CD4-positive, alpha-beta memory T cell (primary cell): ENCODE measurements around the gene CACNA1I. TPM values are rescaled to one million over a fixed set of nuclear protein-coding genes. Genes with fewer than 3 reads are reported as not detected.

ENCODE experiments used
- CTCF ChIA-PET: fragments of 350-600 bp; sonication (Branson Sonifier 250); formaldehyde crosslinking; loops from one replicate; lab custom pipeline; 2021; ENCODE audit warnings: inconsistent platforms; ENCODE audit not compliant: partially characterized antibody; lab: Charles Lee
- POLR2A ChIA-PET: fragments of 350-600 bp; sonication (Branson Sonifier 250); formaldehyde crosslinking; loops from one replicate; lab custom pipeline; 2021; ENCODE audit not compliant: partially characterized antibody; lab: Charles Lee
- DNase-seq, 5 donors: peaks; one replicate each; pipeline versions ENCODE4 v3.0.0 to v3.0.0-alpha.2; 2020 to 2022; ENCODE audit warnings: mixed read lengths in 1 of 5
- H3K27ac ChIP-seq: one replicate; pipeline ENCODE4 v1.7.0; 2013; ENCODE audit warnings: low read depth, low read length
- H3K27me3 ChIP-seq: 2 replicates; pipeline ENCODE4 v1.7.0; 2013; ENCODE audit warnings: mild to moderate bottlenecking, low read length, moderate library complexity; ENCODE audit not compliant: insufficient read depth
- H3K36me3 ChIP-seq: 2 replicates; pipeline ENCODE4 v1.7.0; 2013; ENCODE audit warnings: mild to moderate bottlenecking, low read length, moderate library complexity; ENCODE audit not compliant: insufficient read depth
- H3K4me1 ChIP-seq: 2 replicates; pipeline ENCODE4 v1.7.0; 2013; ENCODE audit warnings: mild to moderate bottlenecking, low read length, moderate library complexity; ENCODE audit not compliant: insufficient read depth
- H3K4me3 ChIP-seq, 2 donors: one replicate each; pipeline ENCODE4 v1.7.0; 2013; ENCODE audit warnings: low read length in 2 of 2, mild to moderate bottlenecking in 1 of 2
- H3K9me3 ChIP-seq, 2 donors: one replicate each; pipeline ENCODE4 v1.7.0; 2013; ENCODE audit warnings: low read length in 2 of 2, control low read depth in 1 of 2; ENCODE audit not compliant: control insufficient read depth in 1 of 2
- H3K27ac Mint-ChIP-seq, 7 donors: one replicate each; pipeline ENCODE4 v1.8.0; 2020 to 2021; ENCODE audit warnings: mixed read lengths in 7 of 7, mild to moderate bottlenecking in 6 of 7, inconsistent platforms in 3 of 7, moderate library complexity in 3 of 7
- H3K27me3 Mint-ChIP-seq, 2 donors: one replicate each; pipeline ENCODE4 v1.8.0; 2020 to 2021; ENCODE audit warnings: mixed read lengths in 2 of 2
- H3K36me3 Mint-ChIP-seq, 2 donors: one replicate each; pipeline ENCODE4 v1.8.0; 2020 to 2021; ENCODE audit warnings: mixed read lengths in 2 of 2, inconsistent platforms in 1 of 2, mild to moderate bottlenecking in 1 of 2
- H3K4me1 Mint-ChIP-seq, 4 donors: one replicate each; pipeline ENCODE4 v1.8.0; 2020 to 2021; ENCODE audit warnings: mixed read lengths in 4 of 4, mild to moderate bottlenecking in 1 of 4
- H3K4me3 Mint-ChIP-seq, 8 donors: one replicate each; pipeline ENCODE4 v1.8.0; 2020 to 2021; ENCODE audit warnings: mixed read lengths in 8 of 8, mild to moderate bottlenecking in 7 of 8, moderate library complexity in 6 of 8, inconsistent platforms in 3 of 8
- H3K9me3 Mint-ChIP-seq, 8 donors: one replicate each; pipeline ENCODE4 v1.8.0; 2020 to 2021; ENCODE audit warnings: mixed read lengths in 8 of 8, mild to moderate bottlenecking in 5 of 8, inconsistent platforms in 3 of 8, moderate library complexity in 1 of 8
- intact Hi-C: fragments of 100-400 bp; cut with micrococcal nuclease; formaldehyde crosslinking; loops from one replicate; pipeline ENCODE4 v1.15.1; 2023
- polyA plus RNA-seq, 2 donors: library from polyadenylated mRNA; unstranded; fragments of 300-500 nt; fragmentation: Illumina TruSeq; gene quantifications; one replicate each; pipeline ENCODE4 v1.2.3, GENCODE V29; 2021
- total RNA-seq, 2 experiments: library from RNA; stranded (reverse); gene quantifications; one replicate each; pipeline ENCODE4 v1.2.3, GENCODE V29; 2021

CACNA1I gene
- total and polyA plus RNA-seq, 4 experiments from 2014 or later: 0.30 to 58.0 (median 29.7) TPM

- Histone ChIP-seq H3K9me3 (no peaks in the 10 kb centered on the region), H3K27ac (no peak overlapping the region), H3K36me3 (no peaks in the 10 kb centered on the region), H3K27me3 (no peaks in the 10 kb centered on the region), H3K4me1 (no peaks in the 10 kb centered on the region), H3K4me3 (no peak overlapping the region)
- Mint-ChIP-seq H3K4me3 (no peak overlapping the region), H3K36me3 (no peaks in the 10 kb centered on the region), H3K27me3 (peaks cover 1 to 4% of the 10 kb centered on the region in 2 donors), H3K27ac (no peak overlapping the region), H3K9me3 (no peaks in the 10 kb centered on the region), H3K4me1 (peaks cover 0 to 1% (median 0%) of the 10 kb centered on the region in 4 donors)
- DNase-seq: no peak
- CTCF ChIA-PET: no interaction called here
- POLR2A ChIA-PET: no interaction called here
- intact Hi-C loops: no loop called here
Observed at GRCh38 chr22:39700565-39700964, 130.0 kb downstream of the CACNA1I start.

GRCh38 chr22:39703091-39703490, 132.5 kb downstream of the CACNA1I start:
- no peak for DNase-seq
- no peaks in the 10 kb centered on the region for H3K27me3 ChIP-seq
- H3K36me3 Mint-ChIP-seq: no peaks in the 10 kb centered on the region
- H3K27ac Mint-ChIP-seq: no peak overlapping the region
- POLR2A ChIA-PET: no interaction called here
- no peaks in the 10 kb centered on the region for H3K27me3 Mint-ChIP-seq
- H3K4me1 ChIP-seq: no peaks in the 10 kb centered on the region
- H3K9me3 Mint-ChIP-seq: no peaks in the 10 kb centered on the region
- CTCF ChIA-PET: no interaction called here
- H3K4me1 Mint-ChIP-seq: no peaks in the 10 kb centered on the region
- H3K9me3 ChIP-seq: no peaks in the 10 kb centered on the region
- H3K27ac ChIP-seq: no peak overlapping the region
- H3K36me3 ChIP-seq: no peaks in the 10 kb centered on the region
- no peak overlapping the region for H3K4me3 ChIP-seq
- intact Hi-C loops: no loop called here
- H3K4me3 Mint-ChIP-seq: no peak overlapping the region

GRCh38 chr22:39703928-39704639, 133.5 kb downstream of the CACNA1I start:
- Mint-ChIP-seq H3K9me3 (no peaks in the 10 kb centered on the region), H3K27ac (peak overlapping the region in 1 of 7 donors; percentile 79), H3K4me3 (no peak overlapping the region), H3K4me1 (no peaks in the 10 kb centered on the region), H3K36me3 (no peaks in the 10 kb centered on the region), H3K27me3 (no peaks in the 10 kb centered on the region)
- ChIA-PET CTCF (no interaction called here), POLR2A (no interaction called here)
- Histone ChIP-seq H3K36me3 (no peaks in the 10 kb centered on the region), H3K27ac (no peak overlapping the region), H3K4me1 (no peaks in the 10 kb centered on the region), H3K27me3 (no peaks in the 10 kb centered on the region), H3K4me3 (no peak overlapping the region), H3K9me3 (no peaks in the 10 kb centered on the region)
- no peak for DNase-seq
- intact Hi-C loops: no loop called here

- no peaks in the 10 kb centered on the region for H3K36me3 ChIP-seq
- intact Hi-C loops: no loop called here
- Mint-ChIP-seq H3K4me3 (no peak overlapping the region), H3K27ac (no peak overlapping the region), H3K27me3 (no peaks in the 10 kb centered on the region), H3K36me3 (no peaks in the 10 kb centered on the region), H3K4me1 (no peaks in the 10 kb centered on the region), H3K9me3 (no peaks in the 10 kb centered on the region)
- ChIA-PET CTCF (interaction anchor here (0.7 kb wide), 1 partner anchor 319 kb away, joined by 3 read pairs; no protein-coding TSS in a partner anchor), POLR2A (no interaction called here)
- no peak for DNase-seq
- no peaks in the 10 kb centered on the region for H3K27me3 ChIP-seq
- H3K9me3 ChIP-seq: no peaks in the 10 kb centered on the region
- H3K4me1 ChIP-seq: no peaks in the 10 kb centered on the region
- H3K4me3 ChIP-seq: no peak overlapping the region
- H3K27ac ChIP-seq: no peak overlapping the region
Observed at GRCh38 chr22:39705386-39705785, 134.8 kb downstream of the CACNA1I start.

- Histone ChIP-seq H3K36me3 (no peaks in the 10 kb centered on the region), H3K27me3 (no peaks in the 10 kb centered on the region), H3K9me3 (no peaks in the 10 kb centered on the region), H3K27ac (no peak overlapping the region), H3K4me1 (no peaks in the 10 kb centered on the region), H3K4me3 (no peak overlapping the region)
- Mint-ChIP-seq H3K27ac (peak overlapping the region in 1 of 7 donors; percentile 71), H3K36me3 (no peaks in the 10 kb centered on the region), H3K4me3 (no peak overlapping the region), H3K9me3 (no peaks in the 10 kb centered on the region), H3K27me3 (no peaks in the 10 kb centered on the region), H3K4me1 (no peaks in the 10 kb centered on the region)
- ChIA-PET POLR2A (no interaction called here), CTCF (no interaction called here)
- DNase-seq: no peak
- intact Hi-C loops: no loop called here
Observed at GRCh38 chr22:39706376-39707140, 136.0 kb downstream of the CACNA1I start.

GRCh38 chr22:39707351-39707750, 136.8 kb downstream of the CACNA1I start:
- Histone ChIP-seq H3K4me3 (no peak overlapping the region), H3K4me1 (no peaks in the 10 kb centered on the region), H3K9me3 (no peaks in the 10 kb centered on the region), H3K27ac (no peak overlapping the region), H3K36me3 (no peaks in the 10 kb centered on the region), H3K27me3 (no peaks in the 10 kb centered on the region)
- peak overlapping the region in 1 of 7 donors; percentile 22 for H3K27ac Mint-ChIP-seq
- CTCF ChIA-PET: no interaction called here
- DNase-seq: no peak
- POLR2A ChIA-PET: no interaction called here
- no peaks in the 10 kb centered on the region for H3K36me3 Mint-ChIP-seq
- H3K27me3 Mint-ChIP-seq: no peaks in the 10 kb centered on the region
- intact Hi-C loops: no loop called here
- no peaks in the 10 kb centered on the region for H3K9me3 Mint-ChIP-seq
- no peak overlapping the region for H3K4me3 Mint-ChIP-seq
- H3K4me1 Mint-ChIP-seq: no peaks in the 10 kb centered on the region

GRCh38 chr22:39707816-39708215, 137.3 kb downstream of the CACNA1I start:
- no peak overlapping the region for H3K4me3 ChIP-seq
- no peak overlapping the region for H3K27ac Mint-ChIP-seq
- no peaks in the 10 kb centered on the region for H3K4me1 ChIP-seq
- intact Hi-C loops: no loop called here
- no peaks in the 10 kb centered on the region for H3K36me3 Mint-ChIP-seq
- ChIA-PET POLR2A (no interaction called here), CTCF (no interaction called here)
- H3K9me3 ChIP-seq: no peaks in the 10 kb centered on the region
- H3K36me3 ChIP-seq: no peaks in the 10 kb centered on the region
- H3K9me3 Mint-ChIP-seq: no peaks in the 10 kb centered on the region
- no peak for DNase-seq
- no peaks in the 10 kb centered on the region for H3K27me3 Mint-ChIP-seq
- no peak overlapping the region for H3K27ac ChIP-seq
- no peak overlapping the region for H3K4me3 Mint-ChIP-seq
- H3K4me1 Mint-ChIP-seq: no peaks in the 10 kb centered on the region
- no peaks in the 10 kb centered on the region for H3K27me3 ChIP-seq
